Measurements from ENCODE around the gene IL22RA2.

DNA sequence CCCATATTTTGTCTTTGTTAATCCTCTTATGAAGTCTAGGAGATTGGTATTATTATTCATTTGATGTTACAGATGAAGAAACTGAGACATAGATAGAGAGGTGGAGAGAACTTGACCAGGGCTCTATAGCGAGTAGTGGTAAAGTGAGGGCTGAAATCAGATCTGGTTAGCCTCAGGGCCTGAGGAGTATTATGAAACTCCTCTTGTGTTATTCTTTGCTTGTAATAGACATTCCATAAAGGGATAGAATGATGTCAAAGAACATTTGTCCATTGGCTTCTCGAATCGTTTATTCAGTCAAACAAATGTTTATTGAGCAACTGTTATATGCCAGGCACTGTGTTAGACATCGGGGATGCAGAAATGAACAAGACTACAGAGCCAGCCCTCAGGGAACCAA is at the start of gene IL22RA2:
- TF ChIP-seq, protein P1, sequence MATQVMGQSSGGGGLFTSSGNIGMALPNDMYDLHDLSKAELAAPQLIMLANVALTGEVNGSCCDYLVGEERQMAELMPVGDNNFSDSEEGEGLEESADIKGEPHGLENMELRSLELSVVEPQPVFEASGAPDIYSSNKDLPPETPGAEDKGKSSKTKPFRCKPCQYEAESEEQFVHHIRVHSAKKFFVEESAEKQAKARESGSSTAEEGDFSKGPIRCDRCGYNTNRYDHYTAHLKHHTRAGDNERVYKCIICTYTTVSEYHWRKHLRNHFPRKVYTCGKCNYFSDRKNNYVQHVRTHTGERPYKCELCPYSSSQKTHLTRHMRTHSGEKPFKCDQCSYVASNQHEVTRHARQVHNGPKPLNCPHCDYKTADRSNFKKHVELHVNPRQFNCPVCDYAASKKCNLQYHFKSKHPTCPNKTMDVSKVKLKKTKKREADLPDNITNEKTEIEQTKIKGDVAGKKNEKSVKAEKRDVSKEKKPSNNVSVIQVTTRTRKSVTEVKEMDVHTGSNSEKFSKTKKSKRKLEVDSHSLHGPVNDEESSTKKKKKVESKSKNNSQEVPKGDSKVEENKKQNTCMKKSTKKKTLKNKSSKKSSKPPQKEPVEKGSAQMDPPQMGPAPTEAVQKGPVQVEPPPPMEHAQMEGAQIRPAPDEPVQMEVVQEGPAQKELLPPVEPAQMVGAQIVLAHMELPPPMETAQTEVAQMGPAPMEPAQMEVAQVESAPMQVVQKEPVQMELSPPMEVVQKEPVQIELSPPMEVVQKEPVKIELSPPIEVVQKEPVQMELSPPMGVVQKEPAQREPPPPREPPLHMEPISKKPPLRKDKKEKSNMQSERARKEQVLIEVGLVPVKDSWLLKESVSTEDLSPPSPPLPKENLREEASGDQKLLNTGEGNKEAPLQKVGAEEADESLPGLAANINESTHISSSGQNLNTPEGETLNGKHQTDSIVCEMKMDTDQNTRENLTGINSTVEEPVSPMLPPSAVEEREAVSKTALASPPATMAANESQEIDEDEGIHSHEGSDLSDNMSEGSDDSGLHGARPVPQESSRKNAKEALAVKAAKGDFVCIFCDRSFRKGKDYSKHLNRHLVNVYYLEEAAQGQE (IDR thresholded peaks at IDR 0.05), result no peak
- TF ChIP-seq, protein P2, sequence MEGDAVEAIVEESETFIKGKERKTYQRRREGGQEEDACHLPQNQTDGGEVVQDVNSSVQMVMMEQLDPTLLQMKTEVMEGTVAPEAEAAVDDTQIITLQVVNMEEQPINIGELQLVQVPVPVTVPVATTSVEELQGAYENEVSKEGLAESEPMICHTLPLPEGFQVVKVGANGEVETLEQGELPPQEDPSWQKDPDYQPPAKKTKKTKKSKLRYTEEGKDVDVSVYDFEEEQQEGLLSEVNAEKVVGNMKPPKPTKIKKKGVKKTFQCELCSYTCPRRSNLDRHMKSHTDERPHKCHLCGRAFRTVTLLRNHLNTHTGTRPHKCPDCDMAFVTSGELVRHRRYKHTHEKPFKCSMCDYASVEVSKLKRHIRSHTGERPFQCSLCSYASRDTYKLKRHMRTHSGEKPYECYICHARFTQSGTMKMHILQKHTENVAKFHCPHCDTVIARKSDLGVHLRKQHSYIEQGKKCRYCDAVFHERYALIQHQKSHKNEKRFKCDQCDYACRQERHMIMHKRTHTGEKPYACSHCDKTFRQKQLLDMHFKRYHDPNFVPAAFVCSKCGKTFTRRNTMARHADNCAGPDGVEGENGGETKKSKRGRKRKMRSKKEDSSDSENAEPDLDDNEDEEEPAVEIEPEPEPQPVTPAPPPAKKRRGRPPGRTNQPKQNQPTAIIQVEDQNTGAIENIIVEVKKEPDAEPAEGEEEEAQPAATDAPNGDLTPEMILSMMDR (IDR thresholded peaks at IDR 0.05; ENCODE audit: low read depth, low read length, missing input control), result no peak
- TF ChIP-seq FOXA1 (IDR thresholded peaks at IDR 0.05) (no peak), SP1 (IDR thresholded peaks at IDR 0.05) (no peak), EGR1 (IDR thresholded peaks at IDR 0.05; ENCODE audit: low read depth in 2 of 2) (no peak), JUND (IDR thresholded peaks at IDR 0.05) (no peak), TAF1 (conservative IDR thresholded peaks at IDR 0.05) (no peak), GABPA (IDR thresholded peaks at IDR 0.05 in 1 of 2, conservative IDR thresholded peaks at IDR 0.05 in 1 of 2) (no peak), HNF4A (conservative IDR thresholded peaks at IDR 0.05) (no peak), YY1 (IDR thresholded peaks at IDR 0.05) (no peak), RXRA (IDR thresholded peaks at IDR 0.05) (no peak)
- TF ChIP-seq, protein P3, sequence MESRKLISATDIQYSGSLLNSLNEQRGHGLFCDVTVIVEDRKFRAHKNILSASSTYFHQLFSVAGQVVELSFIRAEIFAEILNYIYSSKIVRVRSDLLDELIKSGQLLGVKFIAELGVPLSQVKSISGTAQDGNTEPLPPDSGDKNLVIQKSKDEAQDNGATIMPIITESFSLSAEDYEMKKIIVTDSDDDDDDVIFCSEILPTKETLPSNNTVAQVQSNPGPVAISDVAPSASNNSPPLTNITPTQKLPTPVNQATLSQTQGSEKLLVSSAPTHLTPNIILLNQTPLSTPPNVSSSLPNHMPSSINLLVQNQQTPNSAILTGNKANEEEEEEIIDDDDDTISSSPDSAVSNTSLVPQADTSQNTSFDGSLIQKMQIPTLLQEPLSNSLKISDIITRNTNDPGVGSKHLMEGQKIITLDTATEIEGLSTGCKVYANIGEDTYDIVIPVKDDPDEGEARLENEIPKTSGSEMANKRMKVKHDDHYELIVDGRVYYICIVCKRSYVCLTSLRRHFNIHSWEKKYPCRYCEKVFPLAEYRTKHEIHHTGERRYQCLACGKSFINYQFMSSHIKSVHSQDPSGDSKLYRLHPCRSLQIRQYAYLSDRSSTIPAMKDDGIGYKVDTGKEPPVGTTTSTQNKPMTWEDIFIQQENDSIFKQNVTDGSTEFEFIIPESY (IDR thresholded peaks at IDR 0.05), result no peak
- TF ChIP-seq, protein P4, sequence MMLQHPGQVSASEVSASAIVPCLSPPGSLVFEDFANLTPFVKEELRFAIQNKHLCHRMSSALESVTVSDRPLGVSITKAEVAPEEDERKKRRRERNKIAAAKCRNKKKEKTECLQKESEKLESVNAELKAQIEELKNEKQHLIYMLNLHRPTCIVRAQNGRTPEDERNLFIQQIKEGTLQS (IDR thresholded peaks at IDR 0.05), result no peak
